Renal cortical epithelial cell (primary cell): ENCODE results near the gene RRM2. TPM values are rescaled to one million over a fixed set of nuclear protein-coding genes. Genes with fewer than 3 reads are reported as not detected.
"Not testable (repeated sequence)": the region's sequence is repeated elsewhere in the genome, so short reads cannot be mapped to it uniquely, and the experiment has no call there.

ENCODE experiments used
- DNase-seq: peaks from one replicate; pipeline ENCODE4 v3.0.0-alpha.2; 2011; ENCODE audit warnings: low read depth
- total RNA-seq: library from RNA; depleted of rRNA; stranded (reverse); fragments of >200 nt; gene quantifications from 2 replicates; pipeline ENCODE4 v1.2.3, GENCODE V29; 2014

RRM2 gene
- total RNA-seq, 1 donor from 2014 or later: 3.4 TPM

GRCh38 chr2:10091182-10091888 lies 31.2 kb upstream of the RRM2 start:
- DNase-seq: peak; percentile 61

- DNase-seq: not testable (repeated sequence)
These were observed 30.7 kb upstream of the RRM2 start for GRCh38 chr2:10091889-10092244.

- DNase-seq: no peak
These were observed 28.2 kb upstream of the RRM2 start for GRCh38 chr2:10094271-10094814.

- no peak for DNase-seq
These were observed 27.4 kb upstream of the RRM2 start for GRCh38 chr2:10095175-10095574.

- DNase-seq: no peak
These were observed 25.9 kb upstream of the RRM2 start for GRCh38 chr2:10096641-10097040.

GRCh38 chr2:10097352-10098148 lies 25.0 kb upstream of the RRM2 start:
- DNase-seq: peak; percentile 57

GRCh38 chr2:10101491-10101890 lies 21.0 kb upstream of the RRM2 start:
- DNase-seq: no peak

- DNase-seq: no peak
These were observed 19.4 kb upstream of the RRM2 start for GRCh38 chr2:10103179-10103578.

- not testable (repeated sequence) for DNase-seq
These were observed 17.6 kb upstream of the RRM2 start for GRCh38 chr2:10104906-10105305.

GRCh38 chr2:10109311-10109710 lies 13.2 kb upstream of the RRM2 start:
- no peak for DNase-seq

- DNase-seq: no peak
These were observed 3.6 kb upstream of the RRM2 start for GRCh38 chr2:10119027-10119325.

- DNase-seq: no peak
These were observed 2.9 kb upstream of the RRM2 start for GRCh38 chr2:10119601-10120157.

GRCh38 chr2:10120158-10120876 lies 2.2 kb upstream of the RRM2 start:
- DNase-seq: peak; percentile 86

GRCh38 chr2:10120877-10121574 lies 1.5 kb upstream of the RRM2 start:
- DNase-seq: peak; percentile 87

- DNase-seq: no peak
These were observed 742 bp downstream of the RRM2 start for GRCh38 chr2:10123281-10123680.

- peak; percentile 81 for DNase-seq
These were observed 2.1 kb downstream of the RRM2 start for GRCh38 chr2:10124538-10125045.

- DNase-seq: no peak
These were observed 3.5 kb downstream of the RRM2 start for GRCh38 chr2:10125842-10126631.

GRCh38 chr2:10126632-10127026 lies 4.1 kb downstream of the RRM2 start:
- no peak for DNase-seq

GRCh38 chr2:10128420-10128819 lies 5.9 kb downstream of the RRM2 start:
- DNase-seq: no peak

- DNase-seq: no peak
These were observed 7.0 kb downstream of the RRM2 start for GRCh38 chr2:10129490-10129889.
